GM19193 (cell line): ENCODE results near the gene LAMB4.

Source experiments
- POLR2A ChIP-seq: IDR thresholded peaks from 4 replicates; pipeline ENCODE4 v1.6.1; 2011; ENCODE audit not compliant: insufficient read depth, insufficient read length; ENCODE audit errors: extremely low read depth

Gene LAMB4

DNA sequence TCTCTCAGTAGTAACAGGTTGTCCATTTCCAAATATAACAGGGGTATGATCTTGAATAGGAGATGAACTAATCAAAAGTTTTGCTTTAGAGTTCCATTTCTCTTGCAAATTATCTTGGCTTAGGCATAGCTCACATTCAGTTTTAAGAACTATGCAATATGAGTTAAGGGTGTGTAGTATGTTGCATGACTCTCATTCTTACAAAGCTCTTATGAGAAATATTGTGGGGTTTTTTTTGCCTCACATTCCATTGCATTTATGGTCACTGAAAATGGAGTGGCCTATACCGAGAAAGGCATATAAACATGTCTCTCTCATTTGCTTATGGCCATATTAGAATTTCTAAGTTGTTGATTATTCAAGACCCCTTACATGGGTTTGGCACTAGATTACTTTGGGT is 78.7 kb downstream of the LAMB4 start:
- no peak for TF ChIP-seq POLR2A

DNA sequence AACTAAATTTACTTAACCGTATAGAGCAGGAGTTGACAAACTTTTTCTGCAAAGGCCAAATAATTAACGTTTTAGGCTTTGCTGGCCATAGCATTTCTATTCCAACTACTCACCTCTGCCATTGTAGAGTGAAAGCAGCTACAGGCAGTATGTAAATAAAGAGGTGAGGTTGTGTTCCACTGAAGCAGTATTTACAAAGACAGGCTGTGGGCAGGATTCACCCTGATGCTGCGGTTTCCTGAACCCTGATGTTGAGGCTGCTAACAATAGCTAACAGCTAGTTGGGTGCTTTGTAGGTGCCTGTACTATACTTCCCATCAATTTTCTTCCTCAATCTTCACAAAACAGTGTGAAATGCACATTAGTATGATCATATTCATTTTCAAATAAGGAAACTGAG is 80.2 kb downstream of the LAMB4 start:
- no peak for TF ChIP-seq POLR2A

DNA sequence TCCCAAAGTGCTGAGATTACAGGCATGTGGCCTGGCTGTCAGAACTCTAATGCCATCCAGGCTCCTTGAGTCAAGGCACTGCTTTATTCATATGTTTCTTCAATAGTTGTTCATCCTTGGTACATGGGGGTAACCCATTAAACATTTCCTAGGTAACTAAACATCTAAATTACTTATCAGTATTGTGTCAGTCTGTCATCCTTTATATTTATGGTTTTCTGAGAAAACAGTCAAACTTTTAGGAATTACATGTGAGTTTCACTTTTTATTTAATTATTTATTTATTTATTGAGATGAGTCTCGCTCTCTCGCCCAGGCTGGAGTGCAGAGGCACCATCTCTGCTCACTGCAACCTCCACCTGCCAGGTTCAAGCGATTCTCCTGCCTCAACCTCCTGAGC is 81.7 kb downstream of the LAMB4 start:
- no peak for TF ChIP-seq POLR2A

DNA sequence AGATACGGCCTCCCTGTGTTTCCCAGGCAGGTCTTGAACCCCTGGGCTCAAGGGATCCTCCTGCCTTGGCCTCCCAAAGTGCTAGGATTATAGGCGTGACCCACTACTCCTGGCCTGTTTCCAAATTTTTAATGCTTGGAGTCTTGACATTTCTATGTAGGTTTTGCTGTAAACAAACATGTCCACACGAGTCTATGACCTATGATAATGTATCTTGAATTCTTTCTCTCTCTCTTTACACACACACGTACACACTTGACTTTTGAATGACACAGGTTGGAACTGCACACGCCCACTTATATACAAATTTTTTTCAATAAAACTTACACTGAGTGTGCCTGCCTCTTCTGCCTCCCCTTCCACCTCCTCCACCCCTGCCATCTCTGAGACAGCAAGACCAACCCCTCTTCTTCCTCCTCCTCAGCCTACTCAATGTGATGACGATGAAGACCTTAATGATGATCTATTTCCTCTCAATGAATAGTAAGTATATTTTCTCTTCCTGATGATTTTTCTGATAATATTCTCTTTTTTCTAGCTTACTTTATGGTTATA is 83.1 kb downstream of the LAMB4 start:
- no peak for TF ChIP-seq POLR2A

DNA sequence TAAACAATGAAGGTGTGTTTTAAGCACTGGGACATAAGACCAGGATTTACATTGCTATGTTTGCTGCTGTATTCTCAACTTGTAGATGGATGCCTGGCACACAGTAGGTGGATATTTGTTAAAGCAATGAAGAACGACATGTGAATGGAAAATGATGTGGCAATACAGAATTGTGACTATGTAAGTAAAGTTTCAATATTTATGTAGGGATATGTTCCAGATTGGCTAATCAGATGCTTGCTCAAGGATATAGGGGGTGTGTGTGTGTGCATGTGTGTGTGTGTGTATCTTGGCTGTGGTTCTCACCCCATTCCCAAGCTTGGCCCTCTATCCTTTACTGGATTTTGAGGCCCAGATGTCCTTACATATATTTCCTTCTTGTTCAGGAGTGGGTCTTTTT is 84.5 kb downstream of the LAMB4 start:
- no peak for TF ChIP-seq POLR2A

DNA sequence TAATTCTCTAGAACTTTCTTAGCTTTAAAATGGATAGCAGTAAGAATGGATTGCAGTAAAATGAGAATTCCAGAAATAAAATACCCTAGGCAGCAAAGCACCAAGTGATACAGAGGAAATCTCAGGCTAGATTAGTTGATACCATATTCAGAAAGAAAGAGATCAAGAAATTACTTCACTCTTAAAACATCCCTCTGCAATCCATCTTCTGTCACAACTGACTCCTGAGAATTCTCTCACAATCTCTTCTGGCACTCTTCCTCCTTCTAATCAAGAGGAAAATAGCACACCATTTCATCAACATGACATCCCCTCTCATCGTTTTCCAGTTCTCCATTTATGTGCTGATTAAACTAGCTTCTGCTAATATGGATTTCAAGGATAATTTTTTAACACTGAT is 85.0 kb downstream of the LAMB4 start:
- no peak for TF ChIP-seq POLR2A

DNA sequence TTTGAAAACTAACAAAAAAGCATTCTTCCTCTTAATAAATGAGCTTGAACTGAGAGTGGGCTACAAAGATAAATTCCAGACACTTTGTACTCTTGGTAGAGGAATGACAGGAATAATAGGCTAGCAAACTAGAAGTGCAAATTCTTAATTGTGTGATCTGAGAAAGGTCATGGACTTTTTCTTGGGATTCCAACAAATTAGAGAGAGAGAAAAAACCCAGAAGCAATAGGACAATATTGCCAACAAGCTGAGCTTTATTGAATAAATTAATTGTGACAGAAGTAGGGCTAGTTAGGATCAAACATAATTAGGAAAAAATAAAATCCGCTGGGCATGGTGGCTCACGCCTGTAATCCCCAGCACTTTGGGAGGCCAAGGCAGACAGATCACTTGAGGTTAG is 85.8 kb downstream of the LAMB4 start:
- TF ChIP-seq POLR2A, result no peak

DNA sequence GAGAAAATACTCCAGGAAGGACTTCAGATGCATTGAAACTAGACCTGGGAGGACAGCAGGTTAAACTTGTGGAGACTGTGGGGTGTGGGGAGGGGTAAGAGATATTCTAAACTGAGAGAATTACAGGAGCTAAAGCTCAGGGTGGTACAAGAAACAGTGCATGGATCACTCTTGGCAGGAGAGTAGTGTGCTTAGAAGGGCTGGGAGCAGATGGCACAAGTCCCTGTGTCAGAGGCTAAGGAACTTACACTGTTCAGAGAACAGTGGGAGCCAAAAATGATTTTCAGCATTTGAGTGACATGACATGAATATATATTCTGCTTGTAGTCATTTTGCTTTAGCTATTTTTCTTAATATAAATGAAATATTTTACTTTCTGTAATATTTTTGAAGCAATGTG is 91.2 kb downstream of the LAMB4 start:
- TF ChIP-seq POLR2A, result no peak

DNA sequence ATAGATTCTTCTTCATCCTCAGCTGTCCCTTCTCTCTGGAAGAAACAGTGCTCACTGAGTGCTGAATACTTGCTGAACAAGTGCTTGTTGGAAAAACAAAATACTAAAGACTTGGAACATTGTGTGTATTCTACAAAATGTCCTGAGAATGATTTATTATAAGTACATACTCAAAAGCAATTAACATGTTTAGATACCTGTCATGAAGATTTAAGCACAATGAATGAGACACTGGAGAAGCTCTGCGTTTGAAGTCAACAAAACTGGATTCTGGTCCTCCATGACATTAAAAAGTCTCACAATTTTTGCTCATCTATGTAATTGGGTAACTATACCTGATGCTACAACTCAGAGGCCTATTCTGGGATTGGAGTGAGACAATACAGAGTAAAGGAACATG is 92.4 kb downstream of the LAMB4 start:
- TF ChIP-seq POLR2A, result no peak

DNA sequence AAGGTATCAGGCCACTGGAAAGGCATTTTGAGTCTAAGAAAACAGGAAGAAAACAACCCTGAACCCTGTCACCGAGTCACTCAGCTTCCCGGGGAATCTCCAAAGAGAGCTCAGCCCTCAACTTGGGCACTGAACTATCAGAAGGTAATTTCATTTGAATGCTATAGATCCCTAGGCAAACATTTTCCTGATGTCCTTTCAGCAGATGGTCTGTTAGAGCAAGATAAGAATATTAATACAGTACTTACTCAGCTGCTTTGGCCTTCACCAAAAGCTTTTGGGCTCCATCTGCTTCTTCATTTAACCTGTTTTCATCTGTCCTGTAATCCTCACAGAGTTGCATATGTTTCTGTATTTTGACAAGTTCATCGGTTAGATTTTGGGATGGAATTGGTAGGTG is 93.0 kb downstream of the LAMB4 start:
- no peak for TF ChIP-seq POLR2A

DNA sequence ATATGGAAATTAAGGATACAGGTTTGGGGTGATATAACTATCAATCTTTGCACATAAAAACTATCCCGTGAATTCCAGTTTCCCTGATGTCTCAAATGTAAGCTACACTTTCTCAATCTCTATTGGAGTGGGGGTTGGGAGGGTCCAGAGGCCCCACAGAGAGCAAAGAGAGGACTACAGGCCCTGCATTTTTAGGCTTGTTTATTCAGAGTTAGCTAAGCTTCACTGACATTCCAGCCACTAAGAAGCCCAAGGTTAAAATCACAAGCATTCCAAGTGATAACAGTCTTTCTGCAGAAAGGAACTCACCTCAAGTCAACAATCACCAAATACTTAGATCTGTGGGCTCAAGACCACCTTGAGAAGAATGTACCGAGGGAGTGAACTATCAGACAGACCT is 95.6 kb downstream of the LAMB4 start:
- TF ChIP-seq POLR2A, result no peak

DNA sequence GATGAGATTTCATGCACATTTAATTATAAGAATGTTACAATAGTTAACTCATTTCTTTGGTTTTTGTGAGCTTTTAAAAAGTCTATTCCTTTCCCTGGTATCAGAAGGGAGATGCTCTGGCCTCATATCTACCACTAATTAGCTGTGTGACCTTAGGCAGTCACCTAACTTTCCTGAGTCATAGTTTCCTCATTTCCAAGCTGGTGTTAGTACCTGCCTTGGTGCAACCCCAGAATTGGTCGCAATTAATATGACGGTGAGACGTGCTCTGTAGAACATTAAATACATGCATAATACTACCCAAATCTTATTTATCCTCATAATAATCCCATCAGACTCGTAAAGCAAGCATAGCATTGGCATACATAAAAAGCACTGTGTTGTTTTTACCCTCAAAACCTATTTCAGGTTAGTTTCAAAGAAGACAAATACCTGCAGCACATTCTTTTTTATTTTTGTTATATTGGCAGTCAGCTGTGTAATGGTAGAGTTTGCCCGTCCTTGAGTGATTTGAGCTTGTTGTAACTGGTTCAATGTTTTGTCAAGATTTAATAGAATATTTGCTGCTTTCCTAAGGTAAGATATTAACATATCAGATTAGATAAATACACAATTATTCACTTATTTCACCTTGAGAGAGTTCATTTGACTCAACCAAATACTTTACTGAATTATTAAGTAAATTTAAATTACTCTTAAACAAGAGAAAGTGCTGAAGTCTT is 96.2 kb downstream of the LAMB4 start:
- no peak for TF ChIP-seq POLR2A

DNA sequence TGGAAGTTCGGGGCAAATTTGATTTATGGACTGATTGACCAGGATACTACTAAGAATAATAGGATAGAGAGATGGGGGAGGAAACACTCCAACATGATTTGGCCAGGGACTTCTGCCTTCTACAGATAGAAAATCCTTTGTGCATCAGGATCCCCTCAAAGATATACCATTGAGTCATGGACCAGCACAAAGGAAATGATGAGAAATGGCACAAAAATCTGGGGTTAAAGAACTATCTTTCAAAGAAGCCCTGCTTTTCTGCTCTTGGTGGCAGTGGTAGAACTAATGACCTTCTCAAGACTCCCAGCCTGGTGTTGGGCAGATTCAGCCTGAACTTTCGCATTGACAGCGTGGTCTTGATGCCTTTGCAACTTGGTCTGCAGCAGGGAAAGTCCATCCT is 99.6 kb downstream of the LAMB4 start:
- no peak for TF ChIP-seq POLR2A

DNA sequence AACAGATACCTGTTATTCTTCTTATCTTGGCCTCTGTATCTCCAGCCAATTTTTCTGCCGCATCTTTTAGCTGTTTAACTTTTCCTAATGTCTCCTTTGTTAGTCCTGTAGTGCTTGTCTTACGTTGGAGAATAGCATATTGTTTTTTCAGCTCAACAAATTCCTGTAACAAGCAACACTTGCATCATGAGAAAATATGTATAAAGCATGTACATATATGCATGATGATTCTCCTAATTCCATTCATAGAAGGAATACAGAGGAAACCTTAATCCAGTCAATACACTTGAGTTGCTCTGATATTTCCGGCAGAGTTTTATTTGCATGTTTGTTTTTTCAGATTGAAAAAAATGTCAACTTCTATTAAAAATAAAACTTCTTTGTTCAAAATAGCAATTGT is 101.1 kb downstream of the LAMB4 start:
- no peak for TF ChIP-seq POLR2A

DNA sequence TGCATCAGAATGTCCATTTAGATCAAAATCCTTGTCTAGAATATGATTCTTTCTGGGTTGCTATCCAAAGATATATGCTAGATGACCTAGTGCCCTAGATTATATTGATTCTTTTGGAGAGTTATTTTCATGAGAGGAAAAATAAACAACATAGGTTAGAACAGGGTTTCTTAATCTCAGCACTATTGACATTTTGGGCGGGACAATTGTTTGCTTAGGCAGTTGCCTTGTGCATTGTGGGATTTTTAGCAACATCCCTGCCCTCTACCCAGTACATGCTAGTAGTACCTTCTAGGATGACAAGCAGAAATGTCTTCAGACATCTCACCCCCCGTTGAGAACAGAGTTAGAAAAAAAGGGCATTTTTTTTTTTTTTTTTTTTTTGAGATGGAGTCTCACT is 102.0 kb downstream of the LAMB4 start:
- no peak for TF ChIP-seq POLR2A

DNA sequence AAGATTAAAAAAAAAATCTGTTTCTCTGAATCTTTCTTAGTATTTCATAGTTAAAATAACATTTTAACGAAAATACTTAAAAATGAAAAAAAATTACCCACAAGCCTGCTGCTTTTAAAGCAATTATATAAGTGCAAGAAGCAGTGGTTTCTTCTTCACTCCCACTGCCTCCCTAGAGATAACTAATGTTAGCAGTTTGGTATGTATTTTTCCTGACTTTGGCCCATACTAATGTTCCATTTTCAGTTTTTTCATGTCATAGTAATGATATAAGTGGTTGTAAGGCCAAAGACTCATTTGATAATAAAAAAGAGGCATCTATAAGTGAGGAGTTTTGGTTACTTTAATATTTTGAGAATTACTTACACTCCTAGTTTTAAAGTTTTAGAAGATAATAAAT is 102.9 kb downstream of the LAMB4 start:
- no peak for TF ChIP-seq POLR2A

DNA sequence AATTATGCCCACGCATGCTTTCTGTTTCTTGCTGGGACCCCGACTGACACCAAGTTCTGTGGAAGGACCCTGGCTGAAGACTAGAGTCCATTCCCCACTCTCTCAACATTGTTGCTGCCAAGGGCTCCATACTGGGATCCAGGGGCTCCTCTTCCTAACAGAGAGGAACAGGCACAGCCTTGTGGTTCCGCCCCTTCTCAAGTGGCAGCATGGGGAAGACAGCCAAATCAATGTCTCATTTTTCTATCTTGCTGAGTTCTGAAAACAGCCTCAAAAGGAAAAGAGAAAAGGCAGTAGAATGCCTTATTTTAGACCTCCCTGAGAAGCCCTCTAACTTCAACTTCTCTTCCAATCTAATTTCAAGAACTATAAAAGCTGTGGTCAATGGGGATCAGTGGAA is 103.5 kb downstream of the LAMB4 start:
- TF ChIP-seq POLR2A, result no peak
